SK-N-SH treated with all-trans-retinoic acid at 6 μM for 48 hours (cell line): ENCODE results near the gene CDKN2AIP.

ENCODE experiments used
- ATAC-seq: fragments of 200-7000 bp; cut with Tn5 transposase; 3 replicates; pipeline ENCODE4 v1.9.1; 2020; ENCODE audit warnings: mild to moderate bottlenecking, moderate library complexity
- CREB5 ChIP-seq: fragments of 250-450 bp; sonication (Bioruptor Pico); IDR thresholded peaks from 2 replicates; pipeline ENCODE4 v1.5.1; 2020; ENCODE audit warnings: low read depth, mild to moderate bottlenecking, moderate library complexity
- CSDC2 ChIP-seq: fragments of 250-450 bp; sonication (Bioruptor Pico); IDR thresholded peaks from 2 replicates; pipeline ENCODE4 v1.5.0; 2020; ENCODE audit warnings: mild to moderate bottlenecking, moderate library complexity
- CSRNP3 ChIP-seq: fragments of 250-450 bp; sonication (Bioruptor Pico); IDR thresholded peaks from 2 replicates; pipeline ENCODE4 v1.5.1; 2021; ENCODE audit warnings: mild to moderate bottlenecking, moderate library complexity
- ESRRG ChIP-seq: fragments of 250-450 bp; sonication (Bioruptor Pico); IDR thresholded peaks from 2 replicates; pipeline ENCODE4 v1.6.1; 2021; ENCODE audit warnings: mild to moderate bottlenecking
- ISL1 ChIP-seq: fragments of 250-450 bp; sonication (Bioruptor Pico); IDR thresholded peaks from 2 replicates; pipeline ENCODE4 v2.1.2; 2022; ENCODE audit warnings: mild to moderate bottlenecking, moderate library complexity
- POU6F1 ChIP-seq: fragments of 250-450 bp; sonication (Bioruptor Pico); IDR thresholded peaks from 2 replicates; pipeline ENCODE4 v1.8.0; 2021; ENCODE audit warnings: low read depth, mild to moderate bottlenecking, moderate library complexity, borderline replicate concordance
- PPARA ChIP-seq: fragments of 250-450 bp; sonication (Bioruptor Pico); IDR thresholded peaks from 2 replicates; pipeline ENCODE4 v1.5.0; 2020; ENCODE audit warnings: mild to moderate bottlenecking, borderline replicate concordance
- RARB ChIP-seq: fragments of 250-450 bp; sonication (Bioruptor Pico); IDR thresholded peaks from 2 replicates; pipeline ENCODE4 v1.8.0; 2021; ENCODE audit warnings: mild to moderate bottlenecking, moderate library complexity
- SNAI2 ChIP-seq: fragments of 250-450 bp; sonication (Bioruptor Pico); IDR thresholded peaks from 2 replicates; pipeline ENCODE4 v1.5.0; 2020; ENCODE audit warnings: mild to moderate bottlenecking, moderate library complexity
- TCF4 ChIP-seq: fragments of 250-450 bp; sonication (Bioruptor Pico); IDR thresholded peaks from 2 replicates; pipeline ENCODE4 v1.8.0; 2021; ENCODE audit warnings: mild to moderate bottlenecking, moderate library complexity, borderline replicate concordance
- TOX ChIP-seq: fragments of 250-450 bp; sonication (Bioruptor Pico); IDR thresholded peaks from 2 replicates; pipeline ENCODE4 v1.8.0; 2021; ENCODE audit warnings: mild to moderate bottlenecking, moderate library complexity, borderline replicate concordance
- ZC3H10 ChIP-seq: fragments of 250-450 bp; sonication (Bioruptor Pico); IDR thresholded peaks from 2 replicates; pipeline ENCODE4 v1.5.1; 2021; ENCODE audit warnings: mild to moderate bottlenecking, moderate library complexity
- ZFP3 ChIP-seq: fragments of 250-450 bp; sonication (Bioruptor Pico); IDR thresholded peaks from 2 replicates; pipeline ENCODE4 v1.5.0; 2020; ENCODE audit warnings: mild to moderate bottlenecking, moderate library complexity
- ZFP30 ChIP-seq: fragments of 450-650 bp; formaldehyde crosslinking; IDR thresholded peaks from 2 replicates; pipeline ENCODE4 v1.5.0; 2022; ENCODE audit warnings: mild to moderate bottlenecking, moderate library complexity
- ZNF565 ChIP-seq: fragments of 450-650 bp; formaldehyde crosslinking; conservative IDR thresholded peaks from 2 replicates; pipeline ENCODE4 v1.5.0; 2020; ENCODE audit warnings: low read depth, mild to moderate bottlenecking, moderate library complexity
- ZNF8 ChIP-seq: fragments of 450-650 bp; formaldehyde crosslinking; IDR thresholded peaks from 2 replicates; pipeline ENCODE4 v1.5.0; 2020; ENCODE audit warnings: mild to moderate bottlenecking, moderate library complexity
- TF ChIP-seq, protein P1 (sequence below): fragments of 250-450 bp; sonication (Bioruptor Pico); IDR thresholded peaks from 2 replicates; pipeline ENCODE4 v1.8.0; 2020; ENCODE audit warnings: mild to moderate bottlenecking, moderate library complexity, borderline replicate concordance
- TF ChIP-seq, protein P2 (sequence below): fragments of 250-450 bp; sonication (Bioruptor Pico); IDR thresholded peaks from 2 replicates; pipeline ENCODE4 v1.5.0; 2020; ENCODE audit warnings: mild to moderate bottlenecking, moderate library complexity

Gene CDKN2AIP

GRCh38 chr4:183409483-183409882, 35.0 kb upstream of the CDKN2AIP start:
- ATAC-seq, result no peak
- no peak for TF ChIP-seq ISL1 (CRISPR knock-in tag)
- TF ChIP-seq ESRRG, result no peak
- TF ChIP-seq RARB, result no peak
- no peak for TF ChIP-seq ZC3H10 (CRISPR knock-in tag)
- TF ChIP-seq CSRNP3 (CRISPR knock-in tag), result no peak
- TF ChIP-seq PPARA (CRISPR knock-in tag), result no peak
- TF ChIP-seq ZFP30 (CRISPR knock-in tag), result no peak
- no peak for TF ChIP-seq ZNF565 (CRISPR knock-in tag)
- no peak for TF ChIP-seq ZFP3 (CRISPR knock-in tag)
- no peak for TF ChIP-seq ZNF8 (CRISPR knock-in tag)
- TF ChIP-seq CREB5 (CRISPR knock-in tag), result no peak

GRCh38 chr4:183409934-183410333, 34.5 kb upstream of the CDKN2AIP start:
- no peak for ATAC-seq
- TF ChIP-seq, protein P1, sequence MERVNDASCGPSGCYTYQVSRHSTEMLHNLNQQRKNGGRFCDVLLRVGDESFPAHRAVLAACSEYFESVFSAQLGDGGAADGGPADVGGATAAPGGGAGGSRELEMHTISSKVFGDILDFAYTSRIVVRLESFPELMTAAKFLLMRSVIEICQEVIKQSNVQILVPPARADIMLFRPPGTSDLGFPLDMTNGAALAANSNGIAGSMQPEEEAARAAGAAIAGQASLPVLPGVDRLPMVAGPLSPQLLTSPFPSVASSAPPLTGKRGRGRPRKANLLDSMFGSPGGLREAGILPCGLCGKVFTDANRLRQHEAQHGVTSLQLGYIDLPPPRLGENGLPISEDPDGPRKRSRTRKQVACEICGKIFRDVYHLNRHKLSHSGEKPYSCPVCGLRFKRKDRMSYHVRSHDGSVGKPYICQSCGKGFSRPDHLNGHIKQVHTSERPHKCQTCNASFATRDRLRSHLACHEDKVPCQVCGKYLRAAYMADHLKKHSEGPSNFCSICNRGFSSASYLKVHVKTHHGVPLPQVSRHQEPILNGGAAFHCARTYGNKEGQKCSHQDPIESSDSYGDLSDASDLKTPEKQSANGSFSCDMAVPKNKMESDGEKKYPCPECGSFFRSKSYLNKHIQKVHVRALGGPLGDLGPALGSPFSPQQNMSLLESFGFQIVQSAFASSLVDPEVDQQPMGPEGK (CRISPR knock-in tag), result no peak
- no peak for TF ChIP-seq SNAI2
- no peak for TF ChIP-seq CREB5 (CRISPR knock-in tag)
- no peak for TF ChIP-seq ZC3H10 (CRISPR knock-in tag)
- no peak for TF ChIP-seq RARB
- no peak for TF ChIP-seq PPARA (CRISPR knock-in tag)
- no peak for TF ChIP-seq ESRRG
- no peak for TF ChIP-seq POU6F1 (CRISPR knock-in tag)
- TF ChIP-seq TOX (CRISPR knock-in tag), result no peak
- TF ChIP-seq TCF4 (CRISPR knock-in tag), result no peak
- TF ChIP-seq CSRNP3 (CRISPR knock-in tag), result no peak
- no peak for TF ChIP-seq ZFP30 (CRISPR knock-in tag)
- TF ChIP-seq ZNF565 (CRISPR knock-in tag), result no peak
- no peak for TF ChIP-seq CSDC2 (CRISPR knock-in tag)
- TF ChIP-seq, protein P2, sequence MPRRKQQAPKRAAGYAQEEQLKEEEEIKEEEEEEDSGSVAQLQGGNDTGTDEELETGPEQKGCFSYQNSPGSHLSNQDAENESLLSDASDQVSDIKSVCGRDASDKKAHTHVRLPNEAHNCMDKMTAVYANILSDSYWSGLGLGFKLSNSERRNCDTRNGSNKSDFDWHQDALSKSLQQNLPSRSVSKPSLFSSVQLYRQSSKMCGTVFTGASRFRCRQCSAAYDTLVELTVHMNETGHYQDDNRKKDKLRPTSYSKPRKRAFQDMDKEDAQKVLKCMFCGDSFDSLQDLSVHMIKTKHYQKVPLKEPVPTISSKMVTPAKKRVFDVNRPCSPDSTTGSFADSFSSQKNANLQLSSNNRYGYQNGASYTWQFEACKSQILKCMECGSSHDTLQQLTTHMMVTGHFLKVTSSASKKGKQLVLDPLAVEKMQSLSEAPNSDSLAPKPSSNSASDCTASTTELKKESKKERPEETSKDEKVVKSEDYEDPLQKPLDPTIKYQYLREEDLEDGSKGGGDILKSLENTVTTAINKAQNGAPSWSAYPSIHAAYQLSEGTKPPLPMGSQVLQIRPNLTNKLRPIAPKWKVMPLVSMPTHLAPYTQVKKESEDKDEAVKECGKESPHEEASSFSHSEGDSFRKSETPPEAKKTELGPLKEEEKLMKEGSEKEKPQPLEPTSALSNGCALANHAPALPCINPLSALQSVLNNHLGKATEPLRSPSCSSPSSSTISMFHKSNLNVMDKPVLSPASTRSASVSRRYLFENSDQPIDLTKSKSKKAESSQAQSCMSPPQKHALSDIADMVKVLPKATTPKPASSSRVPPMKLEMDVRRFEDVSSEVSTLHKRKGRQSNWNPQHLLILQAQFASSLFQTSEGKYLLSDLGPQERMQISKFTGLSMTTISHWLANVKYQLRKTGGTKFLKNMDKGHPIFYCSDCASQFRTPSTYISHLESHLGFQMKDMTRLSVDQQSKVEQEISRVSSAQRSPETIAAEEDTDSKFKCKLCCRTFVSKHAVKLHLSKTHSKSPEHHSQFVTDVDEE, result no peak
- TF ChIP-seq, all 23 proteins: peak for 0
